Common myeloid progenitor, CD34-positive (primary cell): ENCODE measurements around the gene FLT4.

Experiments
- CTCF ChIA-PET: fragments of 350-600 bp; sonication (Branson Sonifier 250); formaldehyde crosslinking; loops from one replicate; lab custom pipeline; 2021; ENCODE audit warnings: antibody characterized with exemption; lab: Charles Lee
- POLR2A ChIA-PET: fragments of 350-600 bp; sonication (Branson Sonifier 250); formaldehyde crosslinking; loops from one replicate; lab custom pipeline; 2021; ENCODE audit warnings: antibody characterized with exemption; lab: Charles Lee
- DNase-seq, 3 donors: peaks; one replicate each; pipeline versions ENCODE4 v3.0.0 to v3.0.0-alpha.2; 2013
- H3K27ac ChIP-seq, 2 experiments: 1 replicate in 1 of 2; 2 replicates in 1 of 2; pipeline ENCODE4 v1.7.0; 2013; ENCODE audit warnings: inconsistent platforms in 2 of 2, low read length in 2 of 2, mild to moderate bottlenecking in 2 of 2, low read depth in 1 of 2, moderate library complexity in 1 of 2; ENCODE audit not compliant: severe bottlenecking in 2 of 2, insufficient read depth in 1 of 2, poor library complexity in 1 of 2
- H3K27me3 ChIP-seq, 5 experiments: replicated peaks in 2 of 5; 1 replicate in 3 of 5; 2 replicates in 2 of 5; pipeline versions ENCODE4 v1.6.1 to v1.7.0; 2013; ENCODE audit warnings: low read length in 4 of 5, mild to moderate bottlenecking in 2 of 5, moderate library complexity in 2 of 5, inconsistent platforms in 1 of 5; ENCODE audit not compliant: insufficient read depth in 5 of 5, control insufficient read depth in 4 of 5
- H3K36me3 ChIP-seq, 4 experiments: 1 replicate in 2 of 4; 2 replicates in 2 of 4; pipeline versions ENCODE4 v1.6.1 to v1.7.0; 2013; ENCODE audit warnings: low read length in 3 of 4, control low read depth in 1 of 4, mild to moderate bottlenecking in 1 of 4; ENCODE audit not compliant: control insufficient read depth in 4 of 4, insufficient read depth in 4 of 4
- H3K4me1 ChIP-seq, 4 experiments: 1 replicate in 3 of 4; 2 replicates in 1 of 4; pipeline versions ENCODE4 v1.6.1 to v1.7.1; 2013; ENCODE audit warnings: low read length in 3 of 4, mild to moderate bottlenecking in 3 of 4, control low read depth in 1 of 4, inconsistent platforms in 1 of 4, moderate library complexity in 1 of 4; ENCODE audit not compliant: control insufficient read depth in 4 of 4, insufficient read depth in 4 of 4; ENCODE audit errors: control extremely low read depth in 1 of 4
- H3K4me3 ChIP-seq, 7 experiments: 1 replicate in 4 of 7; 2 replicates in 3 of 7; pipeline versions ENCODE4 v1.5.1 to v1.7.0; 2013; ENCODE audit warnings: mild to moderate bottlenecking in 7 of 7, low read length in 6 of 7, moderate library complexity in 6 of 7, inconsistent platforms in 2 of 7, low read depth in 2 of 7, control low read depth in 1 of 7; ENCODE audit not compliant: insufficient read depth in 4 of 7, control insufficient read depth in 1 of 7; ENCODE audit errors: extremely low read depth in 1 of 7
- H3K9me3 ChIP-seq, 5 experiments: 1 replicate in 4 of 5; 2 replicates in 1 of 5; pipeline versions ENCODE4 v1.6.1 to v1.7.1; 2013; ENCODE audit warnings: low read length in 4 of 5, mild to moderate bottlenecking in 2 of 5, inconsistent platforms in 1 of 5, low read depth in 1 of 5, moderate library complexity in 1 of 5; ENCODE audit not compliant: control insufficient read depth in 4 of 5, insufficient read depth in 2 of 5; ENCODE audit errors: control extremely low read depth in 1 of 5
- WGBS: methylation state at CpG from one replicate; pipeline ENCODE4 v1.1.5; 2013; ENCODE audit not compliant: insufficient coverage; 5-methylcytosine and 5-hydroxymethylcytosine counted together

FLT4 gene

DNA sequence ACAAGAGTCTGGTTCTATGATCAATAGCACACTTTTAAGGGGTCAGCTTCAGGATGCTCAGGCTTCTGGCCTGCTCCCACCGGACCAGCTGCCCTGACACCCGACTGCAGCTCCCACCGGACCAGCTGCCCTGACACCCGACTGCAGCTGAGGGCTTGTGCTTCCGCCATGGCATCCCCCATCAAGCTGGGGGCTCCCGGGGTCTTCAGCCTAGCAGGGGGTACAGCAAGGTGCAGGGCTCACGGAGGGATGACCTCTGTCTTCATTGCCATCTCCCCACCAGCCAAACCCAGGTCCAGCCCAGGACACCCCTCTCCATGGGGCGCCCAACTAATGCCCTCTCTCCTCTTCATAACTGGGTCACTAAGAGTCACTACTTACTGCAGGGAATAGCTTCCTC, 1.9 kb downstream of the FLT4 start:
- peaks cover 3 to 91% (median 22%) of the 10 kb centered on the region in 5 experiments for H3K27me3 ChIP-seq
- WGBS: 95% methylated on average over 8 of the region's 8 CpGs
- CTCF ChIA-PET: no interaction called here

DNA sequence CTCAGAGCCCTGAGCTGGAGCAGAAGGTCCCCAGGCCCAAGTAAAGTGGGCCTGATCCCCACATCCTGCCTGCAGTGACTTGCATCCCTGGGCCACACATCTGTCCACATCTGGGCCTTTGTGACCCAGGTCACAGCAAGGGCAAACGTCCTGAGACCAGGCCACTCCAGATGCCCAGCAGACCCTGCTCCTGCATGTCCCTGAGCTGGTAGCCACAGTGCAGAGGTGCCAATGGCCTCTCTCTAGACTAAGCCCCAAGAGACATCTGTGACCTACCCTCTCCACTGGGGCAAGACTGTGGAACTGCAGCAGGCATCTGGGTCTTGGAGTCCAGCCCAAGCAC, 2.5 kb downstream of the FLT4 start:
- H3K27me3 ChIP-seq: peaks cover 3 to 87% (median 21%) of the 10 kb centered on the region in 5 experiments
- no peak for DNase-seq
- peaks cover 0 to 22% (median 15%) of the 10 kb centered on the region in 4 experiments for H3K4me1 ChIP-seq

More for the DNA sequence above, 1.9 kb downstream of the FLT4 start:
- H3K4me3 ChIP-seq: no peak overlapping the region
- no peaks in the 10 kb centered on the region for H3K9me3 ChIP-seq
- no peaks in the 10 kb centered on the region for H3K36me3 ChIP-seq
- POLR2A ChIA-PET: no interaction called here
- H3K27ac ChIP-seq: no peak overlapping the region
- H3K4me1 ChIP-seq: peaks cover 0 to 22% (median 15%) of the 10 kb centered on the region in 4 experiments
- no peak for DNase-seq

DNA sequence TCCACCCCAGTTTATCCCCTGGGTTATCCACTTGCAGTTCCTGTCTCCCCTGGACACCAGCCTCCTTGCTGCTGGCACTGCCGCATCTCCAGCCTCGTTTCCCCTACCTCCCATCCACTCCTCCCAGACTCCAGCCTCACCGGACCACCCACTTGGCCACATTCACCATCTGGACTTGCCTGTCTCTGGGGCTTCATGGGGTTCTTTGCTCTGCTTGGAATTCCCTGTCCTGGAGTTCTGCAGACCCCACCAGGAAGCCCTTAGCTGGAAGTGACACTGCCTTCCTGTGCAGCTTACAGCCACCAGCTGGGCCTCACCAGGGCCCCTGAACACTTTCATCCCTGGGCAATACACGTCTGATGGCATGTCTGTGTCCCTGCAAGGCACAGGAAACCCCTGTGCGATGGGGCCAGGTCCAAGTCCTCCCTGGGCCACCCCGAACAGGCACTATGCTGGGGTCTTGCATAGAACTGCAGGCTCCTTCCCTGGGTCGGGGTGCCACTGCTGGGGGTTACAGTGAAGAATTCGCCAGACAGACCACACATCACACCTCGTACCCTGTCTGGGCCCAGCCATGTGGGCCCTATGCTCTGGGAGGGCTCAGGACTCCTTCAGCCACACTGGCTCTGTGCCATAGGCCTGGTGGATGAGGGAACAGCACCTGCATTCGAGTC, 3.0 kb downstream of the FLT4 start:
- ChIA-PET POLR2A (no interaction called here), CTCF (no interaction called here)
- Histone ChIP-seq H3K4me1 (peaks cover 0 to 22% (median 15%) of the 10 kb centered on the region in 4 experiments), H3K9me3 (no peaks in the 10 kb centered on the region), H3K36me3 (no peaks in the 10 kb centered on the region), H3K4me3 (no peak overlapping the region), H3K27ac (no peak overlapping the region), H3K27me3 (peaks cover 0 to 82% (median 17%) of the 10 kb centered on the region in 5 experiments)
- DNase-seq: no peak
- 81% methylated on average over 10 of the region's 10 CpGs for WGBS

More for the DNA sequence above, 2.5 kb downstream of the FLT4 start:
- POLR2A ChIA-PET: no interaction called here
- CTCF ChIA-PET: no interaction called here
- no peak overlapping the region for H3K27ac ChIP-seq
- 86% methylated on average over 1 of the region's 1 CpG for WGBS
- no peaks in the 10 kb centered on the region for H3K9me3 ChIP-seq
- H3K36me3 ChIP-seq: no peaks in the 10 kb centered on the region
- H3K4me3 ChIP-seq: no peak overlapping the region

DNA sequence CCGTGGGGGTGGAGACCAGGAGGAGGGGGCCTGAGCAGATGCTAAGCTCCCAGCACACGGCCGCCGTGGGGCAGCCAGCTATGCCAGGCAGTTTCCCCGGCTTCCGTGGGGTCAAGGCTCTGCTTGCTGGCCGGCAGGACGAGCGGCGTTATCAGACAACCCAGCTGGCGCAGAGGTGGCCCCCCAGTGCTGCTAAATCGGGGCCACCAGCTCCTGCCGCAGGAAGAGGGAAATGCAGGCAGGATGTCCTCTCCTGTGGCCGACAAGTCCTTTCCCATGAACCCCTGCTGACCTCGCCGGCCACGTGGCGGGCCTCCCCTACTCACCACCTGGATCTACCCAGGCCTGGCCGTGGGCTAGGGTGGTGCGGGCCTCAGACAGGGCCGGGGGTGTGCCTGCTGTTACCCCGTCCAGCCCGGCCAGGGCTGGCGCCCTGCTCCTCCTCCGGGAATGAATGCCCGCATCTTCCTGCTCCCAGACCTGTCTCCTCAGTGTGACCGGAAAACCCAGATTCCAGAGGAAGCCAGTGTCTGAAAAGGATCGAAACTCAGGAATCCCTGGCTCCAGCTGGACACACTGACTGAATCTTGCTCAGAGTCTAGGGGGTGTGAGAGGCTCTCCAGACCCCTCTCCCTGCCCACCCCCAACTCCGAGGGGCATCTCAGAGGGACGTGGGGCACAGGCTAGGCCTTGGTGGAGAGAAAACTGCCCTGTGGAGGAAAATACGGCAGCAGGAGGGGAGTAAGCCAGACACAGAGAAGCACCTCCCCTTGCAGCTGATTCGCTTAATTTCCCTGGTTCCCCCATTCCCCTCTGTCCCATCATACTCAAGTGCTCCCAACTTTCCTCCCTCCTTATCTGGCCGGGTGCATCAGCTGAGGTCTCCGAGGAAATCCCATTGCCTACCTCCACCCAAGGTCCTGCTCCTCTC, 3.9 kb downstream of the FLT4 start:
- Histone ChIP-seq H3K4me1 (peaks cover 0 to 22% (median 15%) of the 10 kb centered on the region in 4 experiments), H3K4me3 (no peak overlapping the region), H3K9me3 (no peaks in the 10 kb centered on the region), H3K27ac (no peak overlapping the region), H3K27me3 (peaks cover 0 to 74% (median 14%) of the 10 kb centered on the region in 5 experiments), H3K36me3 (no peaks in the 10 kb centered on the region)
- no peak for DNase-seq
- POLR2A ChIA-PET: no interaction called here
- CTCF ChIA-PET: no interaction called here
- WGBS: 44% methylated on average over 32 of the region's 34 CpGs

DNA sequence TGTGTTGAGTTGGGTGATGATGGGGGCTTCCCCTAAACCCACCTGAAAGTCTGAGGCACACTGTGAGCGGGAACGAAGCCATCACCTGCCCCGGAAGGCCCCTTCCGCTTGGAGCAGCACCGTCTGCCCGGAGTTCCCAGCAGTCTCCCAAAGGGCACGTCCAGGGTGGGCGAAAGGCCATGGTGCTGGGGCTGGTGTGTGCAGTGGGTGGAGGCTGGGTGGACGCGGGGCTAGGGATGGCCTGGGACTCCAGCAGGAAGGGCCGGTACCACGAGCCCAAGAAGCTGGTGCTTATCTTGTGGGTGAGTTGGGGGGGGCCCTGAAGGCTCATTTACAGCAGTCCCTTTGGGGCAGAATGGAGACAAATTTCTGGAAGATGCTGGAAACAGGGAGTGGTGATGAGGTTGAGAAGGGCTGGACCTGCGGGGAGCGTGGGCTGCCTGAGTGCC, 4.6 kb downstream of the FLT4 start:
- H3K4me3 ChIP-seq: no peak overlapping the region
- H3K27me3 ChIP-seq: peaks cover 0 to 67% (median 12%) of the 10 kb centered on the region in 5 experiments
- peaks cover 0 to 17% (median 12%) of the 10 kb centered on the region in 4 experiments for H3K4me1 ChIP-seq
- no peak for DNase-seq
- H3K27ac ChIP-seq: no peak overlapping the region
- WGBS: 84% methylated on average over 10 of the region's 14 CpGs
- no peaks in the 10 kb centered on the region for H3K36me3 ChIP-seq
- ChIA-PET POLR2A (no interaction called here), CTCF (no interaction called here)
- H3K9me3 ChIP-seq: no peaks in the 10 kb centered on the region

DNA sequence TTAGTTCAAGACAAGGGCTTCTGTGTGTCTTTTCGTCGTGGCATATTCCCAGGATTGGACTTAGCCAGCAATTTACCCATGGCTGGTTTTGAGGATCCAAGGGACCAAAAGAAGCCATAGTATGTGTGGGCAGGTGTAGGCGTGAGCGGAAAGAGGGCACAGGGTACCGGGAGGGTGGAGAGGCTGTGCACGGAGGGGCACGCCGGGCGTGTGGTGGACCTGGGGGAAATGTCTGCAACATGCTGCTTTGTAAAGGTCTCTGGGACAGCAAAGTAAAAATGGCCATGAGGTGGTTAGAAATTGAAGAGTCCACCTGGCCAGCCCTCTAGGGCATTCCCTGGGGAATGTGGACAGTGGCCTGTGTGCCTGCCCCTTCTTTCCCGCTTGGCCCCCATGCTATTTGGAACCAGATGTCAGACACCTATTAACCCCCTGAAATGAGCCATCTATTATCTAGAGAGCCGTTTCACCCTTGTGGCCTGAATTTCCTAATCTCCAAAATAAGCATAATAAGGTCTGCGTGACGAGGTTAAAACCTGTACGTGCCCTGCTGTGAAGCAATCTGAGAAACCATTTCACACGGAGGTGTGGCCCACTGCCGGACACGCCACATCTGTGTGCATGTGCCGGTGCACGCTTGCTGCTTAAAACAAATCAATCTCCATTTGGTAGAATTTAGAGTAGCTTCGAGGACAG, 5.1 kb downstream of the FLT4 start:
- peaks cover 0 to 62% (median 9%) of the 10 kb centered on the region in 5 experiments for H3K27me3 ChIP-seq
- no peak overlapping the region for H3K4me3 ChIP-seq
- WGBS: 98% methylated on average over 16 of the region's 20 CpGs
- no peaks in the 10 kb centered on the region for H3K36me3 ChIP-seq
- H3K9me3 ChIP-seq: no peaks in the 10 kb centered on the region
- CTCF ChIA-PET: no interaction called here
- no peak for DNase-seq
- H3K4me1 ChIP-seq: peaks cover 0 to 13% (median 11%) of the 10 kb centered on the region in 4 experiments
- H3K27ac ChIP-seq: no peak overlapping the region
- POLR2A ChIA-PET: no interaction called here
